Stimulated activated CD8-positive, alpha-beta memory T cell treated with anti-CD3 and anti-CD28 coated beads, Interleukin-7, amount 100 ng/mL, for 24 hours (primary cell): Measurements from ENCODE around the gene HDHD2.
"Not testable (repeated sequence)": the region's sequence is repeated elsewhere in the genome, so short reads cannot be mapped to it uniquely, and the experiment has no call there.

Experiments
- DNase-seq: peaks from one replicate; pipeline ENCODE4 v3.0.0-alpha.2; 2020; ENCODE audit warnings: low read depth

HDHD2 gene

GRCh38 chr18:47150029-47150823 lies at the start of gene HDHD2:
Gene HDHD2 (minus strand): TSS chr18:47150500. CDS start chr18:47136439, 14,061 bp downstream.
- peak; percentile 70 for DNase-seq

- not testable (repeated sequence) for DNase-seq
Observed at GRCh38 chr18:47195961-47196360, 45.7 kb upstream of the HDHD2 start.

GRCh38 chr18:47191961-47192360 lies 41.7 kb upstream of the HDHD2 start:
- DNase-seq: no peak

- no peak for DNase-seq
Observed at GRCh38 chr18:47187721-47188120, 37.4 kb upstream of the HDHD2 start.

GRCh38 chr18:47184419-47185050 lies 34.2 kb upstream of the HDHD2 start:
- DNase-seq: no peak

- not testable (repeated sequence) for DNase-seq
Observed at GRCh38 chr18:47182156-47182555, 31.9 kb upstream of the HDHD2 start.

- no peak for DNase-seq
Observed at GRCh38 chr18:47180765-47181164, 30.5 kb upstream of the HDHD2 start.

GRCh38 chr18:47179520-47179919 lies 29.2 kb upstream of the HDHD2 start:
- no peak for DNase-seq

- peak; percentile 82 for DNase-seq
Observed at GRCh38 chr18:47175898-47176575, 25.7 kb upstream of the HDHD2 start, which contains the start of gene IER3IP1. Gene IER3IP1 (minus strand): TSS chr18:47176364. CDS start chr18:47176277, 87 bp downstream.

GRCh38 chr18:47175283-47175897 lies 25.1 kb upstream of the HDHD2 start:
- DNase-seq: no peak

- DNase-seq: no peak
Observed at GRCh38 chr18:47174545-47175116, 24.3 kb upstream of the HDHD2 start.

- DNase-seq: no peak
Observed at GRCh38 chr18:47172476-47172875, 22.2 kb upstream of the HDHD2 start.

GRCh38 chr18:47168913-47169312 lies 18.6 kb upstream of the HDHD2 start:
- DNase-seq: no peak

- no peak for DNase-seq
Observed at GRCh38 chr18:47168509-47168908, 18.2 kb upstream of the HDHD2 start.

- no peak for DNase-seq
Observed at GRCh38 chr18:47166294-47166693, 16.0 kb upstream of the HDHD2 start.

GRCh38 chr18:47163241-47163640 lies 12.9 kb upstream of the HDHD2 start:
- no peak for DNase-seq

GRCh38 chr18:47160256-47160655 lies 10.0 kb upstream of the HDHD2 start:
- no peak for DNase-seq

- not testable (repeated sequence) for DNase-seq
Observed at GRCh38 chr18:47158404-47158803, 8.1 kb upstream of the HDHD2 start.

GRCh38 chr18:47151439-47151838 lies 1.1 kb upstream of the HDHD2 start:
- DNase-seq: no peak

GRCh38 chr18:47150824-47151366 lies 595 bp upstream of the HDHD2 start:
- no peak for DNase-seq

- no peak for DNase-seq
Observed at GRCh38 chr18:47149457-47150028, 757 bp downstream of the HDHD2 start.
